Colonic mucosa (tissue), 4 donors: ENCODE results near the gene B3GNT5. TPM values are rescaled to one million over a fixed set of nuclear protein-coding genes. Genes with fewer than 3 reads are reported as not detected.

Source experiments
- DNase-seq: peaks from one replicate; pipeline ENCODE4 v3.0.0-alpha.2; 2020
- H3K27ac ChIP-seq: fragments of 200-600 bp; one replicate; pipeline ENCODE4 v1.8.0; 2021
- H3K27me3 ChIP-seq: fragments of 200-600 bp; one replicate; pipeline ENCODE4 v1.8.0; 2021
- H3K36me3 ChIP-seq: fragments of 200-600 bp; one replicate; pipeline ENCODE4 v1.8.0; 2021
- H3K4me1 ChIP-seq: fragments of 200-600 bp; one replicate; pipeline ENCODE4 v1.8.0; 2021; ENCODE audit warnings: mild to moderate bottlenecking
- H3K4me3 ChIP-seq: fragments of 200-600 bp; one replicate; pipeline ENCODE4 v1.8.0; 2021
- H3K9ac ChIP-seq, 2 donors: one replicate each; pipeline ENCODE4 v1.7.0; 2013; ENCODE audit warnings: control low read depth in 2 of 2, low read depth in 2 of 2, low read length in 2 of 2
- H3K9me3 ChIP-seq: fragments of 200-600 bp; one replicate; pipeline ENCODE4 v1.8.0; 2021
- CTCF ChIP-seq: fragments of 200-600 bp; IDR thresholded peaks from one replicate; pipeline ENCODE4 v1.8.0; 2022; ENCODE audit warnings: antibody characterized with exemption, mild to moderate bottlenecking
- intact Hi-C: fragments of 100-400 bp; cut with DNase I; formaldehyde crosslinking; loops from one replicate; pipeline ENCODE4 v1.14.1; 2022
- total RNA-seq, 2 donors: library from RNA; stranded (reverse); fragmentation: NEBNext Ultra II Directional in 1 of 2; extraction: Animal tissue kit (Norgen Biotek cat#: 25700) in 1 of 2; gene quantifications; one replicate each; pipeline ENCODE4 v1.2.1, GENCODE V29; 2021
- donor health status: healthy.
- donor health status: DM: no; HTN: no; CAD: no.
- donor health status: DM: no; HTN: no; CAD: no.

Gene B3GNT5
- total RNA-seq, 2 donors from 2014 or later, result 43.1 to 108 TPM

GRCh38 chr3:183313351-183313750, 60.3 kb downstream of the B3GNT5 start:
- DNase-seq, result no peak
- Histone ChIP-seq H3K9ac (no peak overlapping the region), H3K36me3 (no peaks in the 10 kb centered on the region), H3K27ac (no peak overlapping the region), H3K27me3 (no peaks in the 10 kb centered on the region), H3K4me3 (no peak overlapping the region), H3K4me1 (no peaks in the 10 kb centered on the region), H3K9me3 (no peaks in the 10 kb centered on the region)
- intact Hi-C loops, result no loop called here
- no peak for TF ChIP-seq CTCF

- Histone ChIP-seq H3K27me3 (no peaks in the 10 kb centered on the region), H3K4me1 (no peaks in the 10 kb centered on the region), H3K27ac (no peak overlapping the region), H3K9ac (no peak overlapping the region), H3K4me3 (no peak overlapping the region), H3K9me3 (no peaks in the 10 kb centered on the region), H3K36me3 (no peaks in the 10 kb centered on the region)
- DNase-seq, result no peak
- TF ChIP-seq CTCF, result no peak
- intact Hi-C loops, result no loop called here
These were observed 60.7 kb downstream of the B3GNT5 start for GRCh38 chr3:183313764-183314163.

GRCh38 chr3:183315739-183316138, 62.7 kb downstream of the B3GNT5 start:
- Histone ChIP-seq H3K4me3 (no peak overlapping the region), H3K36me3 (no peaks in the 10 kb centered on the region), H3K4me1 (no peaks in the 10 kb centered on the region), H3K27ac (no peak overlapping the region), H3K9ac (no peak overlapping the region), H3K9me3 (no peaks in the 10 kb centered on the region), H3K27me3 (no peaks in the 10 kb centered on the region)
- peak; percentile 53 for DNase-seq
- TF ChIP-seq CTCF, result no peak
- intact Hi-C loops, result no loop called here

GRCh38 chr3:183317271-183317670, 64.2 kb downstream of the B3GNT5 start:
- no peak for DNase-seq
- Histone ChIP-seq H3K36me3 (no peaks in the 10 kb centered on the region), H3K4me1 (no peaks in the 10 kb centered on the region), H3K27me3 (no peaks in the 10 kb centered on the region), H3K9ac (no peak overlapping the region), H3K9me3 (no peaks in the 10 kb centered on the region), H3K4me3 (no peak overlapping the region), H3K27ac (no peak overlapping the region)
- TF ChIP-seq CTCF, result no peak
- intact Hi-C loops, result no loop called here

- no peak for DNase-seq
- H3K27me3 ChIP-seq, result no peaks in the 10 kb centered on the region
- H3K9me3 ChIP-seq, result no peaks in the 10 kb centered on the region
- no peaks in the 10 kb centered on the region for H3K4me1 ChIP-seq
- TF ChIP-seq CTCF, result no peak
- intact Hi-C loops, result no loop called here
- H3K4me3 ChIP-seq, result no peak overlapping the region
- no peaks in the 10 kb centered on the region for H3K36me3 ChIP-seq
- H3K9ac ChIP-seq, result no peak overlapping the region
- H3K27ac ChIP-seq, result no peak overlapping the region
These were observed 65.1 kb downstream of the B3GNT5 start for GRCh38 chr3:183317886-183318865.
